NB4 (cell line): ENCODE results near the gene ARHGAP12.

Experiments used
- CTCF ChIP-seq: IDR thresholded peaks from one replicate; pipeline ENCODE4 v1.5.1; 2012; ENCODE audit warnings: low read depth, low read length
- MAX ChIP-seq: IDR thresholded peaks from 2 replicates; pipeline ENCODE4 v1.6.1; 2011; ENCODE audit warnings: low read depth, low read length
- MYC ChIP-seq: IDR thresholded peaks from 2 replicates; pipeline ENCODE4 v1.6.1; 2011; ENCODE audit warnings: low read depth, low read length
- POLR2A ChIP-seq: IDR thresholded peaks from 2 replicates; pipeline ENCODE4 v1.6.1; 2011; ENCODE audit warnings: mild to moderate bottlenecking; ENCODE audit not compliant: insufficient read length; ENCODE audit errors: extremely low read depth

GRCh38 chr10:31836569-31837406 lies 91.8 kb downstream of the ARHGAP12 start:
- TF ChIP-seq CTCF (peak; percentile 54), POLR2A (no peak), MYC (no peak), MAX (no peak)
